Activated T-helper 1 cell treated with anti-CD3 and anti-CD28 coated beads, Interleukin-12 subunit alpha, Interleukin-12 subunit beta, Interleukin-2, Interleukin-4 antibody, amounts not matched to agents 30 ng/mL and 10 ng/mL and 1 ng/mL, durations not matched to agents 14 hours and 24 hours and 36 hours (primary cell): ENCODE data around the gene WDR5. TPM values are rescaled to one million over a fixed set of nuclear protein-coding genes. Genes with fewer than 3 reads are reported as not detected.
A peak's percentile ranks its signal among the peaks of the same experiment; 100 is the strongest.

Source experiments
- DNase-seq: peaks from one replicate; pipeline ENCODE4 v3.0.0; 2021; ENCODE audit warnings: low spot score
- H3K27ac Mint-ChIP-seq: one replicate; pipeline ENCODE4 v1.8.0; 2021; ENCODE audit warnings: mild to moderate bottlenecking, mixed read lengths
- H3K27me3 Mint-ChIP-seq: one replicate; pipeline ENCODE4 v1.8.0; 2022; ENCODE audit warnings: mild to moderate bottlenecking, moderate library complexity, mixed read lengths; ENCODE audit not compliant: insufficient read depth
- H3K36me3 Mint-ChIP-seq: one replicate; pipeline ENCODE4 v1.8.0; 2021; ENCODE audit warnings: low read depth, mixed read lengths
- H3K4me1 Mint-ChIP-seq: one replicate; pipeline ENCODE4 v1.8.0; 2021; ENCODE audit warnings: low read depth, mixed read lengths
- H3K4me3 Mint-ChIP-seq: one replicate; pipeline ENCODE4 v1.8.0; 2021; ENCODE audit warnings: mild to moderate bottlenecking, moderate library complexity, mixed read lengths
- H3K9me3 Mint-ChIP-seq: one replicate; pipeline ENCODE4 v1.8.0; 2021; ENCODE audit warnings: mixed read lengths
- intact Hi-C: fragments of 100-400 bp; cut with micrococcal nuclease; formaldehyde crosslinking; loops from one replicate; pipeline ENCODE4 v1.15.1; 2024
- total RNA-seq: library from RNA; stranded (reverse); gene quantifications from 2 replicates; pipeline ENCODE4 v1.2.3, GENCODE V29; 2022

The WDR5 gene
- total RNA-seq, 1 donor from 2014 or later: 71.3 TPM

GRCh38 chr9:134156564-134157377 lies 20.9 kb downstream of the WDR5 start:
- H3K27ac Mint-ChIP-seq: no peak overlapping the region
- H3K4me1 Mint-ChIP-seq: peaks cover under 1% of the 10 kb centered on the region
- DNase-seq: no peak
- no peaks in the 10 kb centered on the region for H3K27me3 Mint-ChIP-seq
- H3K36me3 Mint-ChIP-seq: peaks cover 20% of the 10 kb centered on the region
- H3K4me3 Mint-ChIP-seq: no peak overlapping the region
- H3K9me3 Mint-ChIP-seq: no peaks in the 10 kb centered on the region
- intact Hi-C loops: no loop called here

- no peak overlapping the region for H3K4me3 Mint-ChIP-seq
- H3K27me3 Mint-ChIP-seq: no peaks in the 10 kb centered on the region
- intact Hi-C loops: no loop called here
- H3K9me3 Mint-ChIP-seq: no peaks in the 10 kb centered on the region
- no peak for DNase-seq
- H3K27ac Mint-ChIP-seq: no peak overlapping the region
- H3K4me1 Mint-ChIP-seq: peaks cover 7% of the 10 kb centered on the region
- H3K36me3 Mint-ChIP-seq: peaks cover 20% of the 10 kb centered on the region
These were observed 21.6 kb downstream of the WDR5 start for GRCh38 chr9:134157378-134157885.

DNA sequence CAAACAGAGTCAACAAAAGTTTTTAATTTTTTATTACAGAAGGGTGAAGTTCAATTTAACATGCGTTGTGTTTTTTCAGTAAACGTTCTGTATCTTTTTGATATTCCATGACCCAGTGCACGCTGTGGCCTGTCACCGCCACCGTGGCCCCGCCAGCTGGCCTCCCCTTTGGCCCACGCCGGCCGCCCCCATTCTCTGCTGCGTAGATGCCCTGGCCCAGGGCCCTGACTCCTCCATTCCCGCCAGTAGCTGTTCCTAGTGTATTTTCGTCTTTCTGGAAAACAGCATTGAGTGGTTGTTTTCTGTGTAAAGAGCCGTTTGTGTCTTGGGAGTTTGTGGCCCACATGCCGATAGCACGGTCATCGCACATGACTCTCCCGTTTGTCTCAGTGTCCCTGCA lies 22.4 kb downstream of the WDR5 start:
- no peak overlapping the region for H3K4me3 Mint-ChIP-seq
- H3K4me1 Mint-ChIP-seq: peaks cover 10% of the 10 kb centered on the region
- H3K36me3 Mint-ChIP-seq: peaks cover 18% of the 10 kb centered on the region
- H3K27ac Mint-ChIP-seq: no peak overlapping the region
- H3K9me3 Mint-ChIP-seq: no peaks in the 10 kb centered on the region
- H3K27me3 Mint-ChIP-seq: no peaks in the 10 kb centered on the region
- intact Hi-C loops: no loop called here
- DNase-seq: no peak

DNA sequence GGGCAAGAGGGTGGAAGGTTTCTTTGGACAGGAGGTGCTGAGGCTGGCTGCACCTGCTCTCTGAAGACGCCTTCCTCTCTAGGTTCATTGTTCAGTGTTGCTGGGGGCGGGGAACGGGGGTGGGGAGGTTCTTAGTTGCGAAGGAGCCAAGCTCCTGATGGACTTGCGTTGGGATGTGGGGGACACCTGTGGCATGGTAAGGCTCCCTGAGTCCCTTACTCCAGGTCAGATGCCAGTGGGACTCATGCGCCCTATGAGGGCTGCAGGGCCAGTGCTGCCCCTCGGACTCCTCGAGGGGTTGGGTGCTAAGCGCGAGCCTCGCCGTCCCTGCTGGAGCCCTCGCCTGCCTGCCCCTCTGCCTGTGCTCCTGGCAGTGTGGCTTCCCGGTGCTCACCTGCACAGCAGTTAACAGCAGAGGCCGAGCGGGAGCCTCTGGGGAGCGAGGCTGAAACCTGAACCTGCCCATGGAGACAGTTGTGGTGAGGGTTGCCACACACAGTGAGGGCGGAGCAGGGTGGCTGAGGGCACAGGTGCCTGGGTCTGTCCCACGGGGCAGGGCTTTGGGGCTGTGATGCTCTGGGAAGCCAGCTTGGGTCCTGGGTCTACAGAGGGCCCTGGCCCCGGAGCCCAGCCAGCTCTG lies 23.0 kb downstream of the WDR5 start:
- intact Hi-C loops: no loop called here
- Mint-ChIP-seq H3K36me3 (peaks cover 18% of the 10 kb centered on the region), H3K4me3 (no peak overlapping the region), H3K4me1 (peaks cover 10% of the 10 kb centered on the region), H3K9me3 (no peaks in the 10 kb centered on the region), H3K27ac (no peak overlapping the region), H3K27me3 (no peaks in the 10 kb centered on the region)
- DNase-seq: no peak

GRCh38 chr9:134159566-134160245 lies 23.8 kb downstream of the WDR5 start:
- intact Hi-C loops: loop anchor here (5.0 kb wide), 1 partner anchor 1752 kb away; the partner anchor contains the start of gene TTF1
- no peaks in the 10 kb centered on the region for H3K27me3 Mint-ChIP-seq
- peaks cover 10% of the 10 kb centered on the region for H3K4me1 Mint-ChIP-seq
- H3K36me3 Mint-ChIP-seq: peaks cover 18% of the 10 kb centered on the region
- no peaks in the 10 kb centered on the region for H3K9me3 Mint-ChIP-seq
- no peak overlapping the region for H3K4me3 Mint-ChIP-seq
- no peak for DNase-seq
- H3K27ac Mint-ChIP-seq: no peak overlapping the region

DNA sequence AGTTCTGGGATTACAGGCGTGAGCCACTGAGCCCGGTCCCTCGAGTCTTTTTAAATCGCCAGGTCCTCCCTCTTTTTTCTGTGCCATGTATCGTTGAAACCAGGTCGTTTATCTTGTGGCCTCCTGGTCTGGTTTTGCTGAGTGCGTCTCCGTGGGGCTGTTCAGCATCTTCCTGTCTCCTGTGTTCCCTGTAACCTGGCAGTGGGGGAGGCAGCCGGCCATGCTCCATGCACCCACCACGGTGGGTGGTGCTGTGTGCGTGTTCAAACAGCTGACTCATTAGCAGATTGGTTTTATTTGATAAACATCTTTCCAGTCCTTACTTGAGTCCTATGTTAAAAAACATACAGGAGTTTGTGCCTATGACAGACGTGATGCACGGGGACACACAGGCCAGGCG lies 25.8 kb downstream of the WDR5 start:
- peaks cover 10% of the 10 kb centered on the region for H3K4me1 Mint-ChIP-seq
- H3K4me3 Mint-ChIP-seq: no peak overlapping the region
- H3K27ac Mint-ChIP-seq: no peak overlapping the region
- H3K36me3 Mint-ChIP-seq: peaks cover 13% of the 10 kb centered on the region
- no peaks in the 10 kb centered on the region for H3K27me3 Mint-ChIP-seq
- DNase-seq: no peak
- intact Hi-C loops: loop anchor here (1.0 to 5.0 kb wide), 2 partner anchors 96 to 1754 kb away; partner anchors contain the start of gene TTF1
- no peaks in the 10 kb centered on the region for H3K9me3 Mint-ChIP-seq

- intact Hi-C loops: loop anchor here (1.0 to 5.0 kb wide), 2 partner anchors 97 to 1755 kb away; partner anchors contain the start of gene TTF1
- Mint-ChIP-seq H3K4me1 (peaks cover 10% of the 10 kb centered on the region), H3K27ac (peak overlapping the region; percentile 70), H3K27me3 (no peaks in the 10 kb centered on the region), H3K36me3 (peaks cover 11% of the 10 kb centered on the region), H3K9me3 (no peaks in the 10 kb centered on the region), H3K4me3 (peak overlapping the region; percentile 17)
- DNase-seq: no peak
These were observed 26.4 kb downstream of the WDR5 start for GRCh38 chr9:134162212-134162775.

GRCh38 chr9:134162926-134163370 lies 27.1 kb downstream of the WDR5 start:
- H3K4me1 Mint-ChIP-seq: peaks cover 10% of the 10 kb centered on the region
- no peak overlapping the region for H3K27ac Mint-ChIP-seq
- H3K4me3 Mint-ChIP-seq: peak overlapping the region; percentile 17
- no peaks in the 10 kb centered on the region for H3K27me3 Mint-ChIP-seq
- no peaks in the 10 kb centered on the region for H3K9me3 Mint-ChIP-seq
- DNase-seq: no peak
- intact Hi-C loops: loop anchor here (1.0 to 5.0 kb wide), 2 partner anchors 98 to 1756 kb away; partner anchors contain the start of gene TTF1
- peaks cover 8% of the 10 kb centered on the region for H3K36me3 Mint-ChIP-seq

DNA sequence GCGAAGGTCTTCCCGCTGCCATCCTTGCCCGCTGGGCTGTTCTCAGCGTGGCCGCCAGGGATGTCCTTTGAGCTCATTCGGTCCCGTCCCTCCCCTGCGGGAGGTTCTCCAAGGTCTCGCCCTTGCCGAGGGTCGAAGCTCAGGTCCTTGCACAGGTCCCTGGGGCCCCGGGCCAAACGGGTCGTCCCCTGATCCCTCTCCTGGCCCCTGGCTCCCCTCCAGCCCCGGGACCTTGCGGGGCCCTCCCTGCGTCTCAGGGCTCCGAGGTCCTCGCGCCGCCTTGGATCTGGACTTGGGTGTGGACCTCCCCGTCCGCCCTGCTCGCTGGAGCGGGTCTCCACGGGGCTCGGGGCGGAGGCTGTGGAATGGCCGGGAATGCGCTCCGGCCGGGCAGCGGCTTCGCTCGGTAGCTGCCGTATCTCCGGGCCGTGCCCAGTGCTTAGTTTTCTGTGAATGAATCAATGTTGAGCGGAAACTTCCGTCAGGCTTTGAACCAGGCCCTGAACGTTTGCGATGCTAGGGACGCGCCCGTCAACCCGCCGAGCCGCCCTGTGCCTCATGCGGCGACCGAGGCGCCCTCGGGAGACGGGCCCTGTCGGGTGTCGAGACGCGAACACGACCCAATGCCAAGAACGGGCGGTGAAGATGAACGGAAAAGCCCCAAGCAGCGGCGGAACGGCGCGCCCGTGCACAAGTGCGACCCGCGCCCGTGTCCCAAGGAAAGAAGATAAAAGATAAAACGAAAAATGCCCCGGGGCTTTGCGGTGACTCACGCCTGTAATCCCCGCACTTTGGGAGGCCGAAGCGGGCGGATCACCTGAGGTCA lies 27.7 kb downstream of the WDR5 start:
- intact Hi-C loops: loop anchor here (1.0 to 5.0 kb wide), 8 partner anchors 28 to 1756 kb away; partner anchors contain the start of genes BRD3, BRD3OS, MED22 and REXO4
- Mint-ChIP-seq H3K4me3 (no peak overlapping the region), H3K36me3 (peaks cover 2% of the 10 kb centered on the region), H3K9me3 (no peaks in the 10 kb centered on the region), H3K27me3 (no peaks in the 10 kb centered on the region), H3K27ac (no peak overlapping the region), H3K4me1 (peaks cover 10% of the 10 kb centered on the region)
- peak; percentile 61 for DNase-seq

GRCh38 chr9:134164879-134165278 lies 29.0 kb downstream of the WDR5 start:
- H3K27ac Mint-ChIP-seq: no peak overlapping the region
- no peak for DNase-seq
- H3K36me3 Mint-ChIP-seq: peaks cover 2% of the 10 kb centered on the region
- peaks cover 10% of the 10 kb centered on the region for H3K4me1 Mint-ChIP-seq
- no peaks in the 10 kb centered on the region for H3K9me3 Mint-ChIP-seq
- no peaks in the 10 kb centered on the region for H3K27me3 Mint-ChIP-seq
- intact Hi-C loops: loop anchor here (1.0 to 5.0 kb wide), 9 partner anchors 30 to 1758 kb away; partner anchors contain the start of genes BRD3, BRD3OS, MED22 and REXO4
- no peak overlapping the region for H3K4me3 Mint-ChIP-seq

GRCh38 chr9:134165357-134166315 lies 29.8 kb downstream of the WDR5 start:
- intact Hi-C loops: loop anchor here (1.0 to 2.0 kb wide), 3 partner anchors 173 to 817 kb away; partner anchors contain the start of genes MED22, REXO4, RPL7A and VAV2
- Mint-ChIP-seq H3K36me3 (peaks cover 2% of the 10 kb centered on the region), H3K27me3 (no peaks in the 10 kb centered on the region), H3K27ac (no peak overlapping the region), H3K4me1 (peaks cover 10% of the 10 kb centered on the region), H3K4me3 (no peak overlapping the region), H3K9me3 (no peaks in the 10 kb centered on the region)
- peak; percentile 26 for DNase-seq
